HepG2 (cell line): ENCODE results near the gene RNF4. TPM values are rescaled to one million over a fixed set of nuclear protein-coding genes. Genes with fewer than 3 reads are reported as not detected.

Experiments
- BRD4 ChIP-seq: sonication (generic); formaldehyde crosslinking; IDR thresholded peaks from 2 replicates; pipeline ENCODE4 v1.4.0; 2020; ENCODE audit warnings: missing genetic modification reagents
- ESRRA ChIP-seq: sonication (generic); formaldehyde crosslinking; IDR thresholded peaks from 2 replicates; pipeline ENCODE4 v1.5.1; 2020; ENCODE audit warnings: mild to moderate bottlenecking, low read depth, missing genetic modification reagents
- GABPA ChIP-seq, 2 experiments: IDR thresholded peaks; 2 replicates each; pipeline ENCODE4 v1.6.1; 2011 to 2016; ENCODE audit warnings: low read depth in 2 of 2, low read length in 1 of 2, missing biosample characterization in 1 of 2, missing genetic modification characterization in 1 of 2
- JUN ChIP-seq: sonication (generic); formaldehyde crosslinking; IDR thresholded peaks from 2 replicates; pipeline ENCODE4 v1.4.0; 2020; ENCODE audit warnings: mild to moderate bottlenecking, missing genetic modification reagents
- polyA plus RNA-seq, 8 experiments: library from polyadenylated mRNA; depleted of rRNA in 3 of 8; stranded (reverse) in 7 of 8; unstranded in 1 of 8; fragments of >200 nt; fragmentation: Illumina TruSeq in 4 of 8; extraction: Trizol in 4 of 8; gene quantifications; 2 replicates each; pipeline versions ENCODE4 v1.2.1 to v1.2.3, GENCODE V29; 2011 to 2016; ENCODE audit warnings: low read depth in 4 of 8, missing spikeins in 1 of 8, mixed read lengths in 1 of 8; ENCODE audit not compliant: insufficient read depth in 1 of 8
- total RNA-seq, 5 experiments: library from RNA; depleted of rRNA; stranded (reverse); fragments of >200 nt; fragmentation: Illumina TruSeq; extraction: Trizol; gene quantifications; 2 replicates each; pipeline ENCODE4 v1.2.3, GENCODE V29; 2016; ENCODE audit warnings: low read depth in 1 of 5
- TF ChIP-seq, protein P1 (sequence below): sonication (generic); formaldehyde crosslinking; IDR thresholded peaks from 2 replicates; pipeline ENCODE4 v1.8.0; 2022; ENCODE audit warnings: missing genetic modification reagents, mild to moderate bottlenecking, borderline replicate concordance
- TF ChIP-seq, protein P2 (sequence below): sonication (generic); formaldehyde crosslinking; IDR thresholded peaks from 2 replicates; pipeline ENCODE4 v1.5.0; 2020; ENCODE audit warnings: missing genetic modification reagents
- TF ChIP-seq, protein P3 (sequence below): IDR thresholded peaks from 2 replicates; pipeline ENCODE4 v1.6.1; 2012; ENCODE audit warnings: inconsistent platforms

RNF4 gene
- total and polyA plus RNA-seq, 2 of the 13 experiments (the other 11 are each of a cell fraction or from before 2014, with no cell fraction given), result 38.1 to 45.1 TPM

GRCh38 chr4:2536193-2537010 is 67.5 kb downstream of the RNF4 start, which contains the start of gene FAM193A (continued):
- TF ChIP-seq, protein P1, sequence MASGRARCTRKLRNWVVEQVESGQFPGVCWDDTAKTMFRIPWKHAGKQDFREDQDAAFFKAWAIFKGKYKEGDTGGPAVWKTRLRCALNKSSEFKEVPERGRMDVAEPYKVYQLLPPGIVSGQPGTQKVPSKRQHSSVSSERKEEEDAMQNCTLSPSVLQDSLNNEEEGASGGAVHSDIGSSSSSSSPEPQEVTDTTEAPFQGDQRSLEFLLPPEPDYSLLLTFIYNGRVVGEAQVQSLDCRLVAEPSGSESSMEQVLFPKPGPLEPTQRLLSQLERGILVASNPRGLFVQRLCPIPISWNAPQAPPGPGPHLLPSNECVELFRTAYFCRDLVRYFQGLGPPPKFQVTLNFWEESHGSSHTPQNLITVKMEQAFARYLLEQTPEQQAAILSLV (CRISPR knock-in tag), result peak; percentile 3; the same call in 1 of the 2 replicates
- TF ChIP-seq, protein P2, sequence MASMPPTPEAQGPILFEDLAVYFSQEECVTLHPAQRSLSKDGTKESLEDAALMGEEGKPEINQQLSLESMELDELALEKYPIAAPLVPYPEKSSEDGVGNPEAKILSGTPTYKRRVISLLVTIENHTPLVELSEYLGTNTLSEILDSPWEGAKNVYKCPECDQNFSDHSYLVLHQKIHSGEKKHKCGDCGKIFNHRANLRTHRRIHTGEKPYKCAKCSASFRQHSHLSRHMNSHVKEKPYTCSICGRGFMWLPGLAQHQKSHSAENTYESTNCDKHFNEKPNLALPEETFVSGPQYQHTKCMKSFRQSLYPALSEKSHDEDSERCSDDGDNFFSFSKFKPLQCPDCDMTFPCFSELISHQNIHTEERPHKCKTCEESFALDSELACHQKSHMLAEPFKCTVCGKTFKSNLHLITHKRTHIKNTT (CRISPR knock-in tag), result 0 out of 2 replicates have a peak, but pooled peaks have one; percentile 80
- TF ChIP-seq ESRRA, result peak; percentile 33; the same call in 1 of the 2 replicates
- TF ChIP-seq GABPA (IDR thresholded peaks at IDR 0.05; ENCODE audit: low read depth, low read length), result peak; percentile 45
- TF ChIP-seq GABPA (CRISPR knock-in tag; IDR thresholded peaks at IDR 0.05; ENCODE audit: low read depth), result peak; percentile 63; the same call in 1 of the 2 replicates
- no peak for TF ChIP-seq BRD4 (CRISPR knock-in tag)
- TF ChIP-seq, protein P3, sequence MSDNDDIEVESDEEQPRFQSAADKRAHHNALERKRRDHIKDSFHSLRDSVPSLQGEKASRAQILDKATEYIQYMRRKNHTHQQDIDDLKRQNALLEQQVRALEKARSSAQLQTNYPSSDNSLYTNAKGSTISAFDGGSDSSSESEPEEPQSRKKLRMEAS, result no peak; the same call in 1 of the 2 replicates
- 0 out of 2 replicates have a peak, but pooled peaks have one; percentile 38 for TF ChIP-seq JUN (CRISPR knock-in tag)
- TF ChIP-seq, all 625 proteins: peak for 80
